Fibroblast of the aortic adventitia (primary cell): ENCODE measurements around the gene NOL11. TPM values are rescaled to one million over a fixed set of nuclear protein-coding genes. Genes with fewer than 3 reads are reported as not detected.
A peak's percentile ranks its signal among the peaks of the same experiment; 100 is the strongest.

Experiments used
- DNase-seq: peaks from one replicate; pipeline ENCODE4 v3.0.0-alpha.2; 2010; ENCODE audit warnings: low read depth
- H3K4me3 ChIP-seq: 2 replicates; pipeline ENCODE4 v1.5.1; 2011; ENCODE audit warnings: low read depth, mild to moderate bottlenecking, control low read depth, low read length, moderate library complexity
- small RNA-seq: library from RNA; depleted of rRNA; stranded (forward); fragments of <200 nt; gene quantifications from one replicate; pipeline ENCODE3, GENCODE V24; 2012
- total RNA-seq: library from RNA; depleted of rRNA; stranded (reverse); fragments of >200 nt; gene quantifications from 2 replicates; pipeline ENCODE4 v1.2.3, GENCODE V29; 2012; ENCODE audit warnings: low replicate concordance
- TF ChIP-seq, protein P1 (sequence below): IDR thresholded peaks from 2 replicates; pipeline ENCODE4 v1.5.1; 2011; ENCODE audit warnings: mild to moderate bottlenecking, low read length, control low read depth, inconsistent platforms; ENCODE audit not compliant: insufficient read depth

NOL11 gene
- total RNA-seq, 1 donor, result 45.8 TPM

DNA sequence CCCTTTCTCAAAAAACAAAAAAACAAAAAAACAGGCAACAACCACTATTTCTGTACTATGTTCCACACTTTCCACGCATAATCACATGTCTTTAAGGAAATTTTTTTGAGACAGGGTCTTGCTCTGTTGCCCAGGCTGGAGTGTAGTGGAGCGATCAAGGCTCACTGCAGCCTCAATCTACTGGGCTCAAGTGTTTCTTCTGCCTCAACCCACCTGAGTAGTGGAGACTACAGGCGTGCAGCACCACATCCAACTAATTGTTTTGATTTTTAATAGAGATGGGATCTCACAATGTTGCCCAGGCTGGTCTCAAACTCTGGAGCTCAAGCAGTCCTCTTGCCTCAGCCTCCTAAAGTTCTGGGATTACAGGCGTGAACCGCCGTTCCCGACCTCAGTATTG, 54.9 kb downstream of the NOL11 start:
- DNase-seq, result no peak
- TF ChIP-seq, protein P1, sequence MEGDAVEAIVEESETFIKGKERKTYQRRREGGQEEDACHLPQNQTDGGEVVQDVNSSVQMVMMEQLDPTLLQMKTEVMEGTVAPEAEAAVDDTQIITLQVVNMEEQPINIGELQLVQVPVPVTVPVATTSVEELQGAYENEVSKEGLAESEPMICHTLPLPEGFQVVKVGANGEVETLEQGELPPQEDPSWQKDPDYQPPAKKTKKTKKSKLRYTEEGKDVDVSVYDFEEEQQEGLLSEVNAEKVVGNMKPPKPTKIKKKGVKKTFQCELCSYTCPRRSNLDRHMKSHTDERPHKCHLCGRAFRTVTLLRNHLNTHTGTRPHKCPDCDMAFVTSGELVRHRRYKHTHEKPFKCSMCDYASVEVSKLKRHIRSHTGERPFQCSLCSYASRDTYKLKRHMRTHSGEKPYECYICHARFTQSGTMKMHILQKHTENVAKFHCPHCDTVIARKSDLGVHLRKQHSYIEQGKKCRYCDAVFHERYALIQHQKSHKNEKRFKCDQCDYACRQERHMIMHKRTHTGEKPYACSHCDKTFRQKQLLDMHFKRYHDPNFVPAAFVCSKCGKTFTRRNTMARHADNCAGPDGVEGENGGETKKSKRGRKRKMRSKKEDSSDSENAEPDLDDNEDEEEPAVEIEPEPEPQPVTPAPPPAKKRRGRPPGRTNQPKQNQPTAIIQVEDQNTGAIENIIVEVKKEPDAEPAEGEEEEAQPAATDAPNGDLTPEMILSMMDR, result no peak
- no peak overlapping the region for H3K4me3 ChIP-seq

DNA sequence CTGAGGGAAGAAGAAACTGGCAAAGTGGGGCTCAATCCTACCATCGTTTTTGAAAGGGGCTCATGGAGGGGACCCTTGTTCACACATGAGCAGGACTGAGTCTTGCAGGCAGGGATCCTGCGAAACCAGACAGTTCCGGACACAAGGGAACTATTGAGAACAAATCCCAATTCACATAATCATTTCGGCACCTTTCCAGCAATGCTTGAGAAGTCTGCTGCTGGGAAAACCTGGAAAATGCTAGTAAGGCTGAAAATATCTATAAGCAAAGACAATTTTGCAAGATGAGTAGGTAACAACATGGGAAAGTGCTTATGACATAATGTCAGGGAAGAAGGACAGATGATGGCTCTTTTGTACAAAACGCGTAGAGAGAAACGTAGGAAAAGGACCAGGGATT, 55.5 kb downstream of the NOL11 start:
- TF ChIP-seq, protein P1, result no peak
- no peak for DNase-seq
- no peak overlapping the region for H3K4me3 ChIP-seq

DNA sequence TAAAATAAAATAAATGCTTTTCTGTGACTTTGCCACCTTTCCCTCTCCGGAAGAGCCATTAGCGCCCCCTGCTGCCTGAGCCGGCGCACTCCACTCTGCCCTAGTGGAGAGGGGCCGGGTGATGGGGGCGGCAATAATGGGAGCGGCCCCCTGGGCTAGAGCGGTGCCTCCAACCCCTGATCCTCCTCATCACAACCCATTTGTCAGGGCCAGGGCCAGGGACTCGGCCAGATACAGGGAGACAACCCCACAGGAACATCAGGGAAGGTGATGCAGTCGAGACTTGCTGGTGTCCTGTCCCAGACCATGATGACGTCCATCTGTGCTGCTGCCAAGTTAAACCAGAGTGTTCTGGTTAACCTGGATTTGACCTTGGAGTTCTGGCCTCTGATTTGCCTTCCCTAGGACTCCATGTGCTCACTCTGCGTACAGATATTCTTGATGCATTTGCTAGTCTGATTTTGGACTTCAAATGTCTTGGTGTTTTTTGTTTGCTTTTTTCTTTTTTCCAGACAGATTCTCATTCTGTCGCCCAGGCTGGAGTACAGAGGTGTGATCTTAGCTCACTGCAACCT, 61.4 kb downstream of the NOL11 start:
- peak; percentile 70 for DNase-seq
- no peak overlapping the region for H3K4me3 ChIP-seq
- TF ChIP-seq, protein P1, result peak; percentile 60

DNA sequence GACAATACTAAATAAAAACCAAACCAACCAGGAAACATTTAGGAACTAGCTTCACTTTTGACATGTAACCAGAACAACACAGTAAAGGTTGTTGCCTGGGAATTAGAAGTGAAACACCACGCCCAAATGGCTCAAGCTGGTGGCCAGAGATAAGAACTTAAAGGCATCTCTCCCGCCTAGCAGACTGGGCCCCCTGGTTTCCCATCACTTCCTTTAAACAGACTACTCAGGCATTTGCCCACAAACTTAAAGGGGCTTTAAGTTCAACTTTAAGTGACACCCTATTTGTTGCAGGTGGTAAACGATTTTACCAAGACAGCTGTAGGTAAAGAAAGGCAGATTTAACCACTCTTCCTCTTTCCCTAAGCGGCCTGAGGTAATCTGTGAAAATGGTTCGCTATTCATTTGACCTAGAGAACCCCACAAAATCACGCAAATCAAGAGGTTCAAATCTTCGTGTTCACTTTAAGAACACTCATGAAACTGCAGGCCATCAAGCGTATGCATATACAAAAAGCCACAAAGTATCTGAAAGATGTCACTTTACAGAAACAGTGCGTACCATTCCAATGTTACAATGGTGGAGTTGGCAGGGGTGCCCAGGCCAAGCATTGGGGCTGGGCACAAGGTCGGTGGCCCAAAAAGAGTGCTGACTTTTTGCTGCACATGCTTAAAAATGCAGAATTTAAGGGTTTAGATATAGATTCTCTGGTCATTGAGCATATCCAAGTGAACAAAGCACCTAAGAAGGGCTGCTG, 66.8 kb downstream of the NOL11 start:
- DNase-seq, result peak; percentile 7
- no peak overlapping the region for H3K4me3 ChIP-seq
- TF ChIP-seq, protein P1, result no peak

DNA sequence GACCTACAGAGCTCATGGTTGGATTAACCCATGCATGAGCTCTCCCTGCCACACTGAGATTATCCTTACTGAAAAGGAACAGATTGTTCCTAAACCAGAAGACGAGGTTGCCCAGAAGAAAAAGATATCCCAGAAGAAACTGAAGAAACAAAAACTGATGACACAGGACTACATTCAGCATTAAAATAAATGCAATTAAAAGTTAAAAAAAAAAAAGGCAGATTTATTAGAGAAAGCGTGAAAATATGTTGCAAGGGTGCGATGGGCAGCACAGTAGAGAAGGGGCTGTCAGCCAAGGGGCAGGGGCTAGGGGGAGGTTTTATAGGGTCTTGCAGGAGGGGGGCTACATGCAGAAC, 67.4 kb downstream of the NOL11 start:
- TF ChIP-seq, protein P1, result no peak
- H3K4me3 ChIP-seq, result no peak overlapping the region
- no peak for DNase-seq

DNA sequence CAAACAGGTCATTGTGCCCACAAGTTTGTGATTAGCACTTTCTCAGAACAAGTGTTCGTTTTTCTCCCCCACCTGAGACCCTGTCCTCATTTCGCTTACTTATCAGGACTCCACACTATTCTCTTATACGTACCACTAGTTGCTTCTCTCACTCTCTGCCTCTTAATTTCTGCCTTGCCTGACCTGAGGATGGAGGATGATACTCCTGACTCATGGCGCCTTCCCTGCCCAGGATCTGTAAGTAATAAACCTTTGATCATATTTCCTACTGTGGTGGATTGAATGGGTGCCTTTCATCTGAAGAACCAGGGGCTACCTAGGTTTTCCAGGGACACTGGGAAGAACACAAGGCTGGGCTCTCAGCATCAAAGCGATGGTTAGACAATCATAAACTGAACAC, 67.8 kb downstream of the NOL11 start:
- TF ChIP-seq, protein P1, result no peak
- H3K4me3 ChIP-seq, result no peak overlapping the region
- DNase-seq, result no peak

Small RNAs within 50 kb of the gene (small RNA-seq; reads per million reads assigned to genes)
- 40.0 reads per million, percentile 96 among the genes with 10 or more reads in this experiment for gene SNORA38B

Other genes starting within 250 kb of the NOL11 start
- gene BPTF, start 107.6 kb downstream of the NOL11 start, total RNA-seq, result 65.4 and 76.8 TPM in 2 replicates